ENCODE measurements around the gene SPEF2. TPM values are rescaled to one million over a fixed set of nuclear protein-coding genes. Genes with fewer than 3 reads are reported as not detected.

SPEF2 gene
- total RNA-seq, 4 donors from 2014 or later = 0.49 to 2.8 (median 1.8) TPM

- WGBS, 2 donors = 86 to 94% methylated on average over 4 of the region's 4 CpGs
- intact Hi-C loops (cut with DNase I; ENCODE audit: low total_unique reads) = no loop called here
- no peak overlapping the region for H3K4me3 ChIP-seq (ENCODE audit: low read depth, poor library complexity, severe bottlenecking)
- DNase-seq (ENCODE audit: low spot score in 2 of 2) = no peak
- TF ChIP-seq CTCF (IDR thresholded peaks at IDR 0.05) = no peak
- TF ChIP-seq POLR2A (IDR thresholded peaks at IDR 0.05) = no peak
These were observed 23.0 kb downstream of the SPEF2 start for GRCh38 chr5:35640623-35641022.

GRCh38 chr5:35644543-35644942 is 26.9 kb downstream of the SPEF2 start:
- H3K4me3 ChIP-seq (ENCODE audit: low read depth, poor library complexity, severe bottlenecking) = no peak overlapping the region
- intact Hi-C loops (cut with DNase I; ENCODE audit: low total_unique reads) = no loop called here
- DNase-seq (ENCODE audit: low spot score in 2 of 2) = no peak
- no peak for TF ChIP-seq POLR2A (IDR thresholded peaks at IDR 0.05)
- no peak for TF ChIP-seq CTCF (IDR thresholded peaks at IDR 0.05)
- 96 to 99% methylated on average over 3 of the region's 3 CpGs for WGBS, 2 donors

GRCh38 chr5:35647128-35647527 is 29.5 kb downstream of the SPEF2 start:
- intact Hi-C loops (cut with DNase I; ENCODE audit: low total_unique reads) = no loop called here
- no peak for DNase-seq (ENCODE audit: low spot score in 2 of 2)
- WGBS, 2 donors = 76 to 100% methylated on average over 1 of the region's 1 CpG
- no peak overlapping the region for H3K4me3 ChIP-seq (ENCODE audit: low read depth, poor library complexity, severe bottlenecking)
- TF ChIP-seq POLR2A (IDR thresholded peaks at IDR 0.05) (no peak), CTCF (IDR thresholded peaks at IDR 0.05) (no peak)

GRCh38 chr5:35647712-35648111 is 30.0 kb downstream of the SPEF2 start:
- no peak for TF ChIP-seq POLR2A (IDR thresholded peaks at IDR 0.05)
- TF ChIP-seq CTCF (IDR thresholded peaks at IDR 0.05) = no peak
- no peak overlapping the region for H3K4me3 ChIP-seq (ENCODE audit: low read depth, poor library complexity, severe bottlenecking)
- DNase-seq (ENCODE audit: low spot score in 2 of 2) = no peak
- intact Hi-C loops (cut with DNase I; ENCODE audit: low total_unique reads) = no loop called here
- WGBS, 2 donors = 100% methylated on average over 1 of the region's 1 CpG

- intact Hi-C loops (cut with DNase I; ENCODE audit: low total_unique reads) = loop anchor here (10.0 kb wide), 1 partner anchor 274 kb away; no protein-coding TSS in a partner anchor
- no peak for DNase-seq (ENCODE audit: low spot score in 2 of 2)
- H3K4me3 ChIP-seq (ENCODE audit: low read depth, poor library complexity, severe bottlenecking) = no peak overlapping the region
- TF ChIP-seq CTCF (IDR thresholded peaks at IDR 0.05) (no peak), POLR2A (IDR thresholded peaks at IDR 0.05) (no peak)
- WGBS, 2 donors = 57 to 64% methylated on average over 4 of the region's 4 CpGs
These were observed 33.5 kb downstream of the SPEF2 start for GRCh38 chr5:35651002-35651756.

GRCh38 chr5:35656721-35657120 is 39.1 kb downstream of the SPEF2 start:
- intact Hi-C loops (cut with DNase I; ENCODE audit: low total_unique reads) = loop anchor here (10.0 kb wide), 1 partner anchor 268 kb away; no protein-coding TSS in a partner anchor
- no peak for DNase-seq (ENCODE audit: low spot score in 2 of 2)
- TF ChIP-seq POLR2A (IDR thresholded peaks at IDR 0.05) (no peak), CTCF (IDR thresholded peaks at IDR 0.05) (no peak)
- no peak overlapping the region for H3K4me3 ChIP-seq (ENCODE audit: low read depth, poor library complexity, severe bottlenecking)
